Spleen (tissue), 7 donors: Measurements from ENCODE around the gene SETBP1.

ENCODE experiments used
- CTCF ChIP-seq, 11 experiments: fragments of 200-600 bp in 7 of 11; fragments of 450-650 bp in 4 of 11; sonication (generic) in 4 of 11; IDR thresholded peaks in 8 of 11; conservative IDR thresholded peaks in 3 of 11; 1 replicate in 7 of 11; 2 replicates in 4 of 11; pipeline versions ENCODE4 v1.4.0 to v1.8.0; 2016 to 2021; ENCODE audit warnings: antibody characterized with exemption in 11 of 11, inconsistent platforms in 4 of 11, mild to moderate bottlenecking in 1 of 11
- POLR2AphosphoS5 ChIP-seq, 3 donors: sonication (generic); formaldehyde crosslinking; IDR thresholded peaks; one replicate each; pipeline ENCODE4 v1.5.1; 2017; ENCODE audit warnings: antibody characterized with exemption in 3 of 3
- donor health status: DM: no; HTN: no; CAD: no; lungs with moderate emphysema.
- donor health status: DM: no; HTN: no; CAD: no.
- donor health status: DM: no; HTN: no; CAD: no.

DNA sequence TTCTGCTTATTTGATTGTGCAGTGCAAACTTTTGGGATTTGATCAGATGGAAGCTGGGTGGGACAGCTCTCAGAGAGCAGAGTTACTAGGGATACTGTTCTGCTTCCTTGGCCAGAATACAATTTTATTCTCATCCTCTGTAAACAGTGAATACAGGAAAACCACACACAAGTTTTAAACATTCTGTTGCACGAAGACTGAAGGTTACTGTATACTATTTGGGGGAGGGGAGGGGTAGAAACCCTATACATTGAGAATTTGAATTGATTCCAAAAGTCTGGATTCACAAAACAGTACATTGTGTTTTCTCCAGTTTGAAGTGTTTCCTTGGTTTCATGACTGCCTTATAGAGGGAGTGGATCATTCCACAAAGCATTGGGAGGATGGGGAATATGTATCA, 149.9 kb downstream of the SETBP1 start:
- no peak for TF ChIP-seq CTCF (IDR thresholded peaks at IDR 0.05 in 8 of 11, conservative IDR thresholded peaks at IDR 0.05 in 3 of 11)
- TF ChIP-seq POLR2AphosphoS5 (IDR thresholded peaks at IDR 0.05), result no peak
